Right atrium auricular region (tissue), 2 donors: ENCODE measurements around the gene PMPCA. TPM values are rescaled to one million over a fixed set of nuclear protein-coding genes. Genes with fewer than 3 reads are reported as not detected.

ENCODE experiments used
- DNase-seq: peaks from one replicate; pipeline ENCODE4 v3.0.0-alpha.2; 2019; ENCODE audit warnings: low spot score
- H3K27ac ChIP-seq, 2 donors: fragments of 200-600 bp; sonication (generic); 1 replicate in 1 of 2; 2 replicates in 1 of 2; pipeline ENCODE4 v1.5.1; 2016 to 2019
- H3K27me3 ChIP-seq, 2 donors: fragments of 200-600 bp; sonication (generic); one replicate each; pipeline versions ENCODE4 v1.5.1 to v1.6.0; 2017 to 2019
- H3K36me3 ChIP-seq: fragments of 200-600 bp; sonication (generic); one replicate; pipeline ENCODE4 v1.5.1; 2016
- H3K4me1 ChIP-seq, 2 donors: fragments of 200-600 bp; sonication (generic); one replicate each; pipeline versions ENCODE4 v1.5.1 to v1.6.0; 2017 to 2019
- H3K4me3 ChIP-seq, 2 donors: fragments of 200-600 bp; sonication (generic); 1 replicate in 1 of 2; 2 replicates in 1 of 2; pipeline ENCODE4 v1.5.1; 2017 to 2019; ENCODE audit warnings: mild to moderate bottlenecking in 1 of 2, moderate library complexity in 1 of 2
- H3K9me3 ChIP-seq, 2 donors: fragments of 200-600 bp; sonication (generic); one replicate each; pipeline ENCODE4 v1.5.1; 2019
- CTCF ChIP-seq, 2 donors: fragments of 200-600 bp; sonication (generic); IDR thresholded peaks; one replicate each; pipeline ENCODE4 v1.5.1; 2019; ENCODE audit warnings: antibody characterized with exemption in 2 of 2
- total RNA-seq, 2 donors: library from RNA; depleted of rRNA; stranded (reverse); fragments of >200 nt; gene quantifications; one replicate each; pipeline ENCODE4 v1.1.0, GENCODE V29; 2016

Gene PMPCA
- total RNA-seq, 2 donors from 2014 or later: 40.8 to 47.4 TPM

GRCh38 chr9:136376457-136376856 lies 34.0 kb upstream of the PMPCA start:
- H3K9me3 ChIP-seq: no peaks in the 10 kb centered on the region
- no peaks in the 10 kb centered on the region for H3K27me3 ChIP-seq
- H3K4me1 ChIP-seq: peaks cover 0 to 30% of the 10 kb centered on the region in 2 donors
- no peak overlapping the region for H3K4me3 ChIP-seq
- no peak overlapping the region for H3K27ac ChIP-seq
- no peak for TF ChIP-seq CTCF (IDR thresholded peaks at IDR 0.05)
- no peak for DNase-seq
- H3K36me3 ChIP-seq: peaks cover 4% of the 10 kb centered on the region

- no peak for DNase-seq
- H3K27ac ChIP-seq: no peak overlapping the region
- no peaks in the 10 kb centered on the region for H3K27me3 ChIP-seq
- H3K9me3 ChIP-seq: no peaks in the 10 kb centered on the region
- no peak for TF ChIP-seq CTCF (IDR thresholded peaks at IDR 0.05)
- peaks cover 0 to 24% of the 10 kb centered on the region in 2 donors for H3K4me1 ChIP-seq
- H3K4me3 ChIP-seq: no peak overlapping the region
- peaks cover 4% of the 10 kb centered on the region for H3K36me3 ChIP-seq
Observed at GRCh38 chr9:136377341-136378169, 32.9 kb upstream of the PMPCA start.

GRCh38 chr9:136378170-136379002 lies 32.1 kb upstream of the PMPCA start:
- H3K27me3 ChIP-seq: no peaks in the 10 kb centered on the region
- no peak for DNase-seq

GRCh38 chr9:136379003-136379287 lies 31.5 kb upstream of the PMPCA start:
- no peak overlapping the region for H3K27ac ChIP-seq
- no peaks in the 10 kb centered on the region for H3K27me3 ChIP-seq
- peaks cover 0 to 17% of the 10 kb centered on the region in 2 donors for H3K4me1 ChIP-seq
- TF ChIP-seq CTCF (IDR thresholded peaks at IDR 0.05): no peak
- H3K4me3 ChIP-seq: no peak overlapping the region
- H3K9me3 ChIP-seq: no peaks in the 10 kb centered on the region
- H3K36me3 ChIP-seq: peaks cover 14% of the 10 kb centered on the region
- no peak for DNase-seq

More at GRCh38 chr9:136378170-136379002, 32.1 kb upstream of the PMPCA start:
- Histone ChIP-seq H3K36me3 (peaks cover 10% of the 10 kb centered on the region), H3K27ac (no peak overlapping the region), H3K4me3 (no peak overlapping the region), H3K9me3 (no peaks in the 10 kb centered on the region), H3K4me1 (peaks cover 0 to 17% of the 10 kb centered on the region in 2 donors)
- no peak for TF ChIP-seq CTCF (IDR thresholded peaks at IDR 0.05)

GRCh38 chr9:136379401-136379800 lies 31.1 kb upstream of the PMPCA start:
- H3K27ac ChIP-seq: no peak overlapping the region
- no peaks in the 10 kb centered on the region for H3K27me3 ChIP-seq
- peaks cover 0 to 17% of the 10 kb centered on the region in 2 donors for H3K4me1 ChIP-seq
- DNase-seq: no peak
- no peak for TF ChIP-seq CTCF (IDR thresholded peaks at IDR 0.05)
- H3K9me3 ChIP-seq: no peaks in the 10 kb centered on the region
- H3K4me3 ChIP-seq: no peak overlapping the region
- peaks cover 18% of the 10 kb centered on the region for H3K36me3 ChIP-seq
